ENCODE results near the gene MALSU1. TPM values are rescaled to one million over a fixed set of nuclear protein-coding genes. Genes with fewer than 3 reads are reported as not detected.

The MALSU1 gene
- polyA plus RNA-seq, 1 experiment: 26.5 TPM

- Histone ChIP-seq H3K4me3 (ENCODE audit: low read depth, low read length) (no peak overlapping the region), H3K27me3 (ENCODE audit: control insufficient read depth, insufficient read depth, low read length) (no peaks in the 10 kb centered on the region), H3K36me3 (ENCODE audit: control insufficient read depth, insufficient read depth, low read length) (no peaks in the 10 kb centered on the region)
- TF ChIP-seq, protein P1, sequence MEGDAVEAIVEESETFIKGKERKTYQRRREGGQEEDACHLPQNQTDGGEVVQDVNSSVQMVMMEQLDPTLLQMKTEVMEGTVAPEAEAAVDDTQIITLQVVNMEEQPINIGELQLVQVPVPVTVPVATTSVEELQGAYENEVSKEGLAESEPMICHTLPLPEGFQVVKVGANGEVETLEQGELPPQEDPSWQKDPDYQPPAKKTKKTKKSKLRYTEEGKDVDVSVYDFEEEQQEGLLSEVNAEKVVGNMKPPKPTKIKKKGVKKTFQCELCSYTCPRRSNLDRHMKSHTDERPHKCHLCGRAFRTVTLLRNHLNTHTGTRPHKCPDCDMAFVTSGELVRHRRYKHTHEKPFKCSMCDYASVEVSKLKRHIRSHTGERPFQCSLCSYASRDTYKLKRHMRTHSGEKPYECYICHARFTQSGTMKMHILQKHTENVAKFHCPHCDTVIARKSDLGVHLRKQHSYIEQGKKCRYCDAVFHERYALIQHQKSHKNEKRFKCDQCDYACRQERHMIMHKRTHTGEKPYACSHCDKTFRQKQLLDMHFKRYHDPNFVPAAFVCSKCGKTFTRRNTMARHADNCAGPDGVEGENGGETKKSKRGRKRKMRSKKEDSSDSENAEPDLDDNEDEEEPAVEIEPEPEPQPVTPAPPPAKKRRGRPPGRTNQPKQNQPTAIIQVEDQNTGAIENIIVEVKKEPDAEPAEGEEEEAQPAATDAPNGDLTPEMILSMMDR (IDR thresholded peaks at IDR 0.05; ENCODE audit: insufficient read depth, low read depth, low read length): no peak
- POLR2A ChIA-PET: no interaction called here
- CTCF ChIA-PET: interaction anchor here (1.1 kb wide), 1 partner anchor 12 kb away, joined by 3 read pairs; no protein-coding TSS in a partner anchor
- no peak for DNase-seq (ENCODE audit: low read depth)
These were observed 46.5 kb downstream of the MALSU1 start for GRCh38 chr7:23345601-23346000.

- POLR2A ChIA-PET: no interaction called here
- CTCF ChIA-PET: interaction anchor here (1.1 kb wide), 1 partner anchor 13 kb away, joined by 3 read pairs; no protein-coding TSS in a partner anchor
- Histone ChIP-seq H3K27me3 (ENCODE audit: control insufficient read depth, insufficient read depth, low read length) (no peaks in the 10 kb centered on the region), H3K36me3 (ENCODE audit: control insufficient read depth, insufficient read depth, low read length) (no peaks in the 10 kb centered on the region), H3K4me3 (ENCODE audit: low read depth, low read length) (no peak overlapping the region)
- no peak for DNase-seq (ENCODE audit: low read depth)
- TF ChIP-seq, protein P1 (IDR thresholded peaks at IDR 0.05; ENCODE audit: insufficient read depth, low read depth, low read length): no peak
These were observed 47.2 kb downstream of the MALSU1 start for GRCh38 chr7:23346316-23346715.

DNA sequence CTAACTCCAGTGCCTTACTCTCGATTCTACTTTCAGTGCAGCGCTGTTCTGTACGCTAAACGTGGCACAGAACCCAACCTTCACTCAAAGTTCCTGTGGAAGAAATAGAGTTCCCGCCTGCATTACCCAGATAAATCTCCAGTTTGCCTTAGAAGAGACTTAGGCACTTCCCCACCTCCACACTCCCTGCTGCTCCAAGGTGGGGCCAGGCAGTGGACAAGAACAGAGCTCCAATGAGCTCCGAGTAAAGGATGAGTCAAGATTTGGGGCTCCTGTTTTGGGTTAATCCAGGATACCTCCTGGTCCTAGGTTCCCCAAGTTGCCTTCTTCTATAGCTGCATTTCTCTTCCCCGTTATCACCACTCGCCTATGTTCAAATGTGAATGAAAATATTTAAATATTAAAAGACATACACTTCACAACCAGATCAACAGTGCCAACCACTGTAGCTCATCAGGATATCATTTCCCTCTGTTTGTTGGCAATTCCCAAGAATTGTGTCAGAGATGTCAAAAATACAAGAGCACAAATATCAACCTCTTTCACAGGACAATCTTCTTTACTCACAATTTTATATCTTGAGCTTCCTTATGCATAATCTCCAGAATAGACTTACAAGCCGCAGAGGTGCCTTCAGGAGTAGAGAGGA lies 48.0 kb downstream of the MALSU1 start:
- Histone ChIP-seq H3K4me3 (ENCODE audit: low read depth, low read length) (no peak overlapping the region), H3K27me3 (ENCODE audit: control insufficient read depth, insufficient read depth, low read length) (no peaks in the 10 kb centered on the region), H3K36me3 (ENCODE audit: control insufficient read depth, insufficient read depth, low read length) (no peaks in the 10 kb centered on the region)
- DNase-seq (ENCODE audit: low read depth): no peak
- ChIA-PET CTCF (interaction anchor here (1.1 kb wide), 1 partner anchor 141 kb away, joined by 3 read pairs; no protein-coding TSS in a partner anchor), POLR2A (no interaction called here)
- TF ChIP-seq, protein P1 (IDR thresholded peaks at IDR 0.05; ENCODE audit: insufficient read depth, low read depth, low read length): no peak

DNA sequence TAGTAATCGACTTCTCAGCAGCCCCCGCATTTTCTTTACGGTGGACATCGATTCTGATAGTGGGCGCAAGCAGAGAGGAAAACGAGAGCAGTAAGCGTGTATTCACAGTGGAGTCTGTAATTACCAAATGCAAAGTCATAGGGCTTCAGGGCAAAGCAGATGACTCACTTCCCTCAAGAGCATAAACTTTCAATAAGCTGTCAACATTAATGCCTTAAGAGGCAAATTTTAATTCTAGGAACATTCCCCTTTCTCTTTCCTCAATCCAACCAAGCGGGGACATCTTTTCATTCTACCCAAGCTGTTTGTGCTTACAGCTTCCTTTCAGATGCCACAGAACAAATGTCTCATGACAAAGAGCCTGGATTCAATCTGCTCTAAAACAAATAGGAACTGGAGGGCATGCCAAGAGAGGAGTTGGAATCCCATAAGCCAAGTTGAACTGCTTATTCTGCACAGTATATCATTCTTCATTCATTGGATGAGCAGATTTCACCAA lies 48.6 kb downstream of the MALSU1 start:
- POLR2A ChIA-PET: interaction anchor here (0.6 kb wide), 1 partner anchor 58 kb away, joined by 7 read pairs; no protein-coding TSS in a partner anchor
- DNase-seq (ENCODE audit: low read depth): peak; percentile 75
- H3K4me3 ChIP-seq (ENCODE audit: low read depth, low read length): no peak overlapping the region
- H3K36me3 ChIP-seq (ENCODE audit: control insufficient read depth, insufficient read depth, low read length): no peaks in the 10 kb centered on the region
- H3K27me3 ChIP-seq (ENCODE audit: control insufficient read depth, insufficient read depth, low read length): no peaks in the 10 kb centered on the region
- TF ChIP-seq, protein P1 (IDR thresholded peaks at IDR 0.05; ENCODE audit: insufficient read depth, low read depth, low read length): no peak
- CTCF ChIA-PET: interaction anchor here (0.8 to 1.1 kb wide), 2 partner anchors 33 to 140 kb away, joined by 3 read pairs; no protein-coding TSS in a partner anchor

- CTCF ChIA-PET: interaction anchor here (1.3 kb wide), 1 partner anchor 8 kb away, joined by 6 read pairs; no protein-coding TSS in a partner anchor
- POLR2A ChIA-PET: no interaction called here
- Histone ChIP-seq H3K27me3 (ENCODE audit: control insufficient read depth, insufficient read depth, low read length) (no peaks in the 10 kb centered on the region), H3K36me3 (ENCODE audit: control insufficient read depth, insufficient read depth, low read length) (no peaks in the 10 kb centered on the region), H3K4me3 (ENCODE audit: low read depth, low read length) (no peak overlapping the region)
- peak; percentile 56 for DNase-seq (ENCODE audit: low read depth)
- TF ChIP-seq, protein P1 (IDR thresholded peaks at IDR 0.05; ENCODE audit: insufficient read depth, low read depth, low read length): no peak
These were observed 50.5 kb downstream of the MALSU1 start for GRCh38 chr7:23349484-23350157.
